Cardiac muscle cell (in vitro differentiated cells and primary cell): ENCODE results near the gene IGSF21. TPM values are rescaled to one million over a fixed set of nuclear protein-coding genes. Genes with fewer than 3 reads are reported as not detected.
A peak's percentile ranks its signal among the peaks of the same experiment; 100 is the strongest.

Experiments
- DNase-seq, 2 donors: peaks; one replicate each; pipeline versions ENCODE4 v3.0.0 to v3.0.0-alpha.2; 2010 to 2017; ENCODE audit warnings: low read depth in 1 of 2, low spot score in 1 of 2
- H3K27ac ChIP-seq: fragments of 200-600 bp; sonication (generic); 2 replicates; pipeline ENCODE4 v1.5.1; 2016
- H3K27me3 ChIP-seq: fragments of 200-600 bp; sonication (generic); 2 replicates; pipeline ENCODE4 v1.6.0; 2016; ENCODE audit warnings: control low read depth
- H3K36me3 ChIP-seq: fragments of 200-600 bp; sonication (generic); 2 replicates; pipeline ENCODE4 v1.5.1; 2016; ENCODE audit warnings: control low read depth
- H3K4me1 ChIP-seq: fragments of 200-600 bp; sonication (generic); 2 replicates; pipeline ENCODE4 v1.8.1; 2017; ENCODE audit warnings: low read depth, mild to moderate bottlenecking, mixed run types
- H3K4me3 ChIP-seq: fragments of 200-600 bp; sonication (generic); 2 replicates; pipeline ENCODE4 v1.5.1; 2016; ENCODE audit warnings: mild to moderate bottlenecking
- H3K9me3 ChIP-seq: fragments of 200-600 bp; sonication (generic); 2 replicates; pipeline ENCODE4 v1.5.1; 2017; ENCODE audit warnings: low read depth, mild to moderate bottlenecking, control low read depth
- CTCF ChIP-seq: IDR thresholded peaks from 2 replicates; pipeline ENCODE4 v1.5.1; 2012; ENCODE audit warnings: low read depth, mild to moderate bottlenecking, low read length
- polyA plus RNA-seq: library from polyadenylated mRNA; unstranded; fragments of >200 nt; fragmentation: Nextera tagmentation; extraction: Ambion mirVana; gene quantifications from 2 replicates; pipeline ENCODE4 v1.2.1, GENCODE V29; 2016
- total RNA-seq: library from RNA; depleted of rRNA; stranded (reverse); fragments of >200 nt; gene quantifications from 2 replicates; pipeline ENCODE4 v1.2.3, GENCODE V29; 2016

IGSF21 gene
- total and polyA plus RNA-seq, 2 experiments from 2014 or later = 0.06 TPM; not detected in 1

GRCh38 chr1:18109756-18110597 is 2.4 kb downstream of the IGSF21 start:
- H3K4me3 ChIP-seq = peak overlapping the region; percentile 8
- no peaks in the 10 kb centered on the region for H3K9me3 ChIP-seq
- H3K27me3 ChIP-seq = peaks cover 100% of the 10 kb centered on the region
- peaks cover 4% of the 10 kb centered on the region for H3K4me1 ChIP-seq
- no peaks in the 10 kb centered on the region for H3K36me3 ChIP-seq
- TF ChIP-seq CTCF = no peak
- DNase-seq = peak in 1 of 2 donors; percentile 36
- H3K27ac ChIP-seq = no peak overlapping the region

GRCh38 chr1:18110598-18110939 is 3.0 kb downstream of the IGSF21 start:
- no peaks in the 10 kb centered on the region for H3K36me3 ChIP-seq
- no peaks in the 10 kb centered on the region for H3K9me3 ChIP-seq
- no peak for DNase-seq
- no peak for TF ChIP-seq CTCF
- H3K27me3 ChIP-seq = peaks cover 100% of the 10 kb centered on the region
- peak overlapping the region; percentile 8 for H3K4me3 ChIP-seq
- peaks cover 4% of the 10 kb centered on the region for H3K4me1 ChIP-seq
- no peak overlapping the region for H3K27ac ChIP-seq

- Histone ChIP-seq H3K9me3 (no peaks in the 10 kb centered on the region), H3K36me3 (no peaks in the 10 kb centered on the region), H3K27ac (no peak overlapping the region), H3K27me3 (peaks cover 99% of the 10 kb centered on the region), H3K4me1 (peaks cover 4% of the 10 kb centered on the region), H3K4me3 (peak overlapping the region; percentile 8)
- TF ChIP-seq CTCF = no peak
- no peak for DNase-seq
These were observed 3.4 kb downstream of the IGSF21 start for GRCh38 chr1:18110968-18111367.

- Histone ChIP-seq H3K36me3 (no peaks in the 10 kb centered on the region), H3K9me3 (no peaks in the 10 kb centered on the region), H3K4me3 (no peak overlapping the region), H3K27me3 (peaks cover 99% of the 10 kb centered on the region), H3K27ac (no peak overlapping the region), H3K4me1 (peaks cover 4% of the 10 kb centered on the region)
- no peak for TF ChIP-seq CTCF
- DNase-seq = no peak
These were observed 4.2 kb downstream of the IGSF21 start for GRCh38 chr1:18111605-18112297.

- TF ChIP-seq CTCF = no peak
- Histone ChIP-seq H3K27ac (no peak overlapping the region), H3K4me3 (no peak overlapping the region), H3K27me3 (peaks cover 99% of the 10 kb centered on the region), H3K4me1 (peaks cover 4% of the 10 kb centered on the region), H3K36me3 (no peaks in the 10 kb centered on the region), H3K9me3 (no peaks in the 10 kb centered on the region)
- no peak for DNase-seq
These were observed 5.0 kb downstream of the IGSF21 start for GRCh38 chr1:18112611-18113010.
